Heart left ventricle (tissue), 13 donors: ENCODE measurements around the gene DUSP15.

Source experiments
- POLR2A ChIP-seq, 2 donors: fragments of 450-650 bp; IDR thresholded peaks; one replicate each; pipeline ENCODE4 v1.6.1; 2017; ENCODE audit warnings: antibody characterized with exemption in 2 of 2, mild to moderate bottlenecking in 2 of 2, moderate library complexity in 2 of 2
- TF ChIP-seq, protein P1 (sequence below), 12 donors: fragments of 200-600 bp; sonication (generic) in 4 of 12; IDR thresholded peaks; one replicate each; pipeline versions ENCODE4 v1.5.0 to v1.8.0; 2018 to 2022; ENCODE audit warnings: antibody characterized with exemption in 12 of 12, mild to moderate bottlenecking in 5 of 12
- donor health status: ischemic (EF 13 %, LVEDD 7.1; RV severe dilation, severe dysfunction).
- donor health status: DM: no; HTN: yes; CAD: no.
- donor health status: DM: no; HTN: no; CAD: no.
- donor health status: ischemic (EF 25% LVEDD 6.9; RV normal size, moderate dysfunction).
- donor health status: ischemic (EF 25% LVEDD 5.7; RV mildly dilated, moderate dysfunction).
- donor health status: ischemic (EF 35%, LVEDD 5.7; RV mildly dilated, moderate dysfunction).
- donor health status: nonischemic (EF 11% LVEDD 7.7; RV severe dilation, severe dysfunction).
- donor health status: DM: yes; HTN: yes; CAD: no.
- donor health status: PGD.
- donor health status: ischemic (EF 29% LVEDD 5.4; RV normal size, mild dysfunction).
- donor health status: nonischemic (EF 23%, LVEDD 6.1; RV moderate dilation, normal function).

DNA sequence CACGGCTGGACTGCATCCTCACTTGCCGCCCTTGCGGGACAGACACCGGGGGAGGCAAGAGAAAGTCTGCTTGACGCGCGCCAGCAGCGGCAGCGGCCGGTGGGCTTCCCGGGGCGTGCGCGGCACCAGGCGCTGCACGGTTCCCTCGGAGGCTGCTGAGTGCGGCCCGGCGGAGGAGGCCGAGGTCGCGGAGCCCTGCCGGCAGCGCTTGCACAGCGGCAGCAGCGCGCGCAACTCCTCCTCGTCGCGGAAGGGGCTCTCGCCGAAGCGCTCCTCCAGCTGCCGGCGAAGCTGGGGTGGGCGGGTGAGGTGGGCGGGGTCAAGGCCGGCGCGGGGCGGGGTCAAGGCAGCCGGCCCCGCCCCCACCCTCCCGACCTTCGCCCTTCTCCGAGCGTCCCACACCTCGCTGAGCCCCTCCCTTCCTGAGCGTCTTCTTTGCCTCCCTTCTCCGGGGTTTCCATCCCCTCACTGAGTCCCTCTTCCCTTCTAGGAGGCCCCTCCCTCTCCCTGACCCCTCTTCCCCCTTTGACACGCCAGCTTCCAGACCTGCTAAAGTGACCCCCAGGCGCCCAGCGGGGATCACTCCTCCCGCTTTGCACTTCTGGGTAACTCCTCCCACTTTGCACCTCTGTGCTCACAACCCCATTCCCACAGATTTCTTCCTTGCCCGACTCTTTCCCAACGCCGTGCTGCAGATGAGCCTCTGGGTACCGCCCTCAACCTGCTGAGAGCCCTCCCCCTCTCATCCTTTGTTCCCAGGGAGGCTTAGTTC lies 8.8 kb downstream of the DUSP15 start:
- no peak for TF ChIP-seq POLR2A (IDR thresholded peaks at IDR 0.05)
- TF ChIP-seq, protein P1, sequence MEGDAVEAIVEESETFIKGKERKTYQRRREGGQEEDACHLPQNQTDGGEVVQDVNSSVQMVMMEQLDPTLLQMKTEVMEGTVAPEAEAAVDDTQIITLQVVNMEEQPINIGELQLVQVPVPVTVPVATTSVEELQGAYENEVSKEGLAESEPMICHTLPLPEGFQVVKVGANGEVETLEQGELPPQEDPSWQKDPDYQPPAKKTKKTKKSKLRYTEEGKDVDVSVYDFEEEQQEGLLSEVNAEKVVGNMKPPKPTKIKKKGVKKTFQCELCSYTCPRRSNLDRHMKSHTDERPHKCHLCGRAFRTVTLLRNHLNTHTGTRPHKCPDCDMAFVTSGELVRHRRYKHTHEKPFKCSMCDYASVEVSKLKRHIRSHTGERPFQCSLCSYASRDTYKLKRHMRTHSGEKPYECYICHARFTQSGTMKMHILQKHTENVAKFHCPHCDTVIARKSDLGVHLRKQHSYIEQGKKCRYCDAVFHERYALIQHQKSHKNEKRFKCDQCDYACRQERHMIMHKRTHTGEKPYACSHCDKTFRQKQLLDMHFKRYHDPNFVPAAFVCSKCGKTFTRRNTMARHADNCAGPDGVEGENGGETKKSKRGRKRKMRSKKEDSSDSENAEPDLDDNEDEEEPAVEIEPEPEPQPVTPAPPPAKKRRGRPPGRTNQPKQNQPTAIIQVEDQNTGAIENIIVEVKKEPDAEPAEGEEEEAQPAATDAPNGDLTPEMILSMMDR (IDR thresholded peaks at IDR 0.05) = no peak
